GM23338 (cell line): ENCODE data around the gene PAPPA2. TPM values are rescaled to one million over a fixed set of nuclear protein-coding genes. Genes with fewer than 3 reads are reported as not detected.

Source experiments
- ATAC-seq: fragments of 200-7000 bp; cut with Tn5 transposase; 3 replicates; pipeline ENCODE4 v1.9.1; 2020
- DNase-seq: peaks from one replicate; pipeline ENCODE4 v3.0.0-alpha.2; 2015; ENCODE audit warnings: low spot score
- H2AFZ ChIP-seq: fragments of 200-600 bp; sonication (generic); 2 replicates; pipeline ENCODE4 v1.8.0; 2016; ENCODE audit warnings: antibody characterized with exemption, mild to moderate bottlenecking, moderate library complexity
- H3F3A ChIP-seq: fragments of 200-600 bp; sonication (generic); replicated peaks from 2 replicates; pipeline ENCODE4 v1.8.0; 2017; ENCODE audit warnings: antibody characterized with exemption, mixed run types, low read depth
- H3K27ac ChIP-seq: fragments of 200-600 bp; sonication (generic); 2 replicates; pipeline ENCODE4 v1.6.1; 2016; ENCODE audit warnings: low read depth
- H3K27me3 ChIP-seq: fragments of 200-600 bp; sonication (generic); 2 replicates; pipeline ENCODE4 v1.8.0; 2016; ENCODE audit warnings: mild to moderate bottlenecking, mixed run types, moderate library complexity; ENCODE audit not compliant: insufficient read depth
- H3K36me3 ChIP-seq: fragments of 200-600 bp; sonication (generic); 2 replicates; pipeline ENCODE4 v1.8.0; 2016; ENCODE audit warnings: mild to moderate bottlenecking; ENCODE audit not compliant: insufficient read depth
- H3K4me1 ChIP-seq: fragments of 200-600 bp; sonication (generic); 2 replicates; pipeline ENCODE4 v1.8.0; 2016; ENCODE audit warnings: mild to moderate bottlenecking, moderate library complexity; ENCODE audit not compliant: insufficient read depth
- H3K4me2 ChIP-seq: fragments of 200-600 bp; sonication (generic); 2 replicates; pipeline ENCODE4 v1.7.1; 2017; ENCODE audit warnings: mixed run types
- H3K4me3 ChIP-seq: fragments of 200-600 bp; sonication (generic); 2 replicates; pipeline ENCODE4 v1.6.1; 2016; ENCODE audit warnings: mixed run types
- H3K79me2 ChIP-seq: fragments of 200-600 bp; sonication (generic); replicated peaks from 2 replicates; pipeline ENCODE4 v1.8.0; 2017; ENCODE audit warnings: mild to moderate bottlenecking; ENCODE audit not compliant: insufficient read depth
- H3K9me2 ChIP-seq: fragments of 200-600 bp; sonication (generic); 2 replicates; pipeline ENCODE4 v1.8.0; 2017; ENCODE audit not compliant: insufficient read depth
- H4K20me1 ChIP-seq: fragments of 200-600 bp; sonication (generic); replicated peaks from 2 replicates; pipeline ENCODE4 v1.8.0; 2017; ENCODE audit warnings: mild to moderate bottlenecking; ENCODE audit not compliant: insufficient read depth
- H3K27ac Mint-ChIP-seq: 2 replicates; pipeline ENCODE4 v1.8.0; 2020; ENCODE audit warnings: inconsistent platforms, mild to moderate bottlenecking, moderate library complexity, mixed read lengths
- H3K27me3 Mint-ChIP-seq: 3 replicates; pipeline ENCODE4 v1.8.0; 2022; ENCODE audit warnings: low read depth, mild to moderate bottlenecking, moderate library complexity, mixed read lengths, inconsistent platforms; ENCODE audit not compliant: insufficient read depth, poor library complexity
- H3K36me3 Mint-ChIP-seq: 3 replicates; pipeline ENCODE4 v1.8.0; 2021; ENCODE audit warnings: low read depth, mild to moderate bottlenecking, inconsistent platforms, moderate library complexity, mixed read lengths
- H3K4me1 Mint-ChIP-seq: 3 replicates; pipeline ENCODE4 v1.8.0; 2020; ENCODE audit warnings: mild to moderate bottlenecking, inconsistent platforms, mixed read lengths
- H3K4me3 Mint-ChIP-seq: 3 replicates; pipeline ENCODE4 v1.8.0; 2021; ENCODE audit warnings: moderate library complexity, mild to moderate bottlenecking, inconsistent platforms, mixed read lengths
- H3K9me3 Mint-ChIP-seq: 3 replicates; pipeline ENCODE4 v1.8.0; 2020; ENCODE audit warnings: moderate library complexity, mild to moderate bottlenecking, inconsistent platforms, mixed read lengths
- CREB1 ChIP-seq: fragments of 250-450 bp; sonication (Bioruptor Pico); IDR thresholded peaks from 2 replicates; pipeline ENCODE4 v1.5.0; 2020; ENCODE audit warnings: low read depth, mild to moderate bottlenecking, moderate library complexity
- CTCF ChIP-seq, 2 experiments: fragments of 200-600 bp in 1 of 2; sonication (generic) in 1 of 2; conservative IDR thresholded peaks; 2 replicates each; pipeline versions ENCODE4 v1.5.1 to v1.6.1; 2016 to 2017; ENCODE audit warnings: antibody characterized with exemption in 2 of 2, low read depth in 2 of 2, mild to moderate bottlenecking in 2 of 2, moderate library complexity in 1 of 2
- EZH2 ChIP-seq: fragments of 200-600 bp; sonication (generic); IDR thresholded peaks from one replicate; pipeline ENCODE4 v1.8.0; 2017; ENCODE audit warnings: antibody characterized with exemption, mild to moderate bottlenecking, low read depth; ENCODE audit not compliant: unreplicated experiment
- EZH2phosphoT487 ChIP-seq: fragments of 200-600 bp; sonication (generic); IDR thresholded peaks from one replicate; pipeline ENCODE4 v1.8.1; 2018; ENCODE audit warnings: antibody characterized with exemption; ENCODE audit not compliant: unreplicated experiment
- NANOG ChIP-seq: IDR thresholded peaks from 2 replicates; pipeline ENCODE4 v1.6.1; 2016; ENCODE audit warnings: antibody characterized with exemption, borderline replicate concordance
- REST ChIP-seq: IDR thresholded peaks from one replicate; pipeline ENCODE4 v1.6.1; 2018; ENCODE audit warnings: antibody characterized with exemption; ENCODE audit not compliant: unreplicated experiment
- ZNF331 ChIP-seq: fragments of 250-450 bp; sonication (Bioruptor Pico); IDR thresholded peaks from 2 replicates; pipeline ENCODE4 v1.5.0; 2020; ENCODE audit warnings: low read depth, mild to moderate bottlenecking, moderate library complexity
- ZNF462 ChIP-seq: fragments of 250-450 bp; sonication (Bioruptor Pico); IDR thresholded peaks from 2 replicates; pipeline ENCODE4 v1.5.0; 2020; ENCODE audit warnings: mild to moderate bottlenecking, moderate library complexity
- polyA plus RNA-seq: library from polyadenylated mRNA; unstranded; fragments of >200 nt; fragmentation: Nextera tagmentation; extraction: Ambion mirVana; gene quantifications from 2 replicates; pipeline ENCODE4 v1.2.1, GENCODE V29; 2016
- total RNA-seq: library from RNA; depleted of rRNA; stranded (reverse); fragments of >200 nt; shearing (Covaris generic); gene quantifications from 2 replicates; pipeline ENCODE4 v1.2.3, GENCODE V29; 2014

Gene PAPPA2
- total and polyA plus RNA-seq, 2 experiments from 2014 or later, result 1.4 to 1.7 TPM

GRCh38 chr1:176542352-176542751, 79.4 kb downstream of the PAPPA2 start:
- Mint-ChIP-seq H3K36me3 (no peaks in the 10 kb centered on the region; the same call in 2 of the 3 replicates), H3K27me3 (peaks cover 3% of the 10 kb centered on the region), H3K4me1 (peaks cover 12% of the 10 kb centered on the region), H3K9me3 (0 out of 3 replicates have a peak, but pooled peaks cover 3% of the 10 kb centered on the region), H3K4me3 (no peak overlapping the region), H3K27ac (no peak overlapping the region)
- DNase-seq, result no peak
- TF ChIP-seq EZH2phosphoT487 (no peak), CREB1 (CRISPR knock-in tag) (no peak), CTCF (conservative IDR thresholded peaks at IDR 0.05; ENCODE audit: low read depth in 2 of 2) (no peak), ZNF331 (CRISPR knock-in tag) (no peak), ZNF462 (CRISPR knock-in tag) (no peak), NANOG (no peak), REST (no peak), EZH2 (no peak)
- H3K27me3 ChIP-seq, result no peaks in the 10 kb centered on the region
- H3K4me2 ChIP-seq, result no peak overlapping the region
- no peak overlapping the region for H3K27ac ChIP-seq
- no peaks in the 10 kb centered on the region for H3K79me2 ChIP-seq
- H4K20me1 ChIP-seq, result no peaks in the 10 kb centered on the region
- no peak overlapping the region for H2AFZ ChIP-seq
- ATAC-seq, result no peak
- no peak overlapping the region for H3K4me3 ChIP-seq
- H3F3A ChIP-seq, result no peaks in the 10 kb centered on the region
- no peaks in the 10 kb centered on the region for H3K36me3 ChIP-seq
- H3K9me2 ChIP-seq, result peaks cover 8% of the 10 kb centered on the region; the same call in 1 of the 2 replicates
- peaks cover 13% of the 10 kb centered on the region; the same call in 1 of the 2 replicates for H3K4me1 ChIP-seq
